CD4-positive, alpha-beta T cell treated with Interleukin-6 at 100 ng/mL for 8 hours (primary cell): ENCODE data around the gene KCNIP3.
"Not testable (repeated sequence)": the region's sequence is repeated elsewhere in the genome, so short reads cannot be mapped to it uniquely, and the experiment has no call there.

Experiments
- DNase-seq: peaks from one replicate; pipeline ENCODE4 v3.0.0-alpha.2; 2020; ENCODE audit warnings: mixed read lengths, low spot score

The KCNIP3 gene

GRCh38 chr2:95415138-95415537 is 118.0 kb downstream of the KCNIP3 start:
- DNase-seq: not testable (repeated sequence)

GRCh38 chr2:95415561-95415960 is 118.4 kb downstream of the KCNIP3 start:
- not testable (repeated sequence) for DNase-seq

- DNase-seq: not testable (repeated sequence)
Measured at GRCh38 chr2:95427196-95427867, 130.2 kb downstream of the KCNIP3 start.

GRCh38 chr2:95429748-95430467 is 132.8 kb downstream of the KCNIP3 start:
- not testable (repeated sequence) for DNase-seq

- DNase-seq: not testable (repeated sequence)
Measured at GRCh38 chr2:95433373-95433772, 136.2 kb downstream of the KCNIP3 start.

GRCh38 chr2:95433973-95434372 is 136.8 kb downstream of the KCNIP3 start:
- not testable (repeated sequence) for DNase-seq

- DNase-seq: not testable (repeated sequence)
Measured at GRCh38 chr2:95434507-95435076, 137.4 kb downstream of the KCNIP3 start.

GRCh38 chr2:95435162-95435871 is 138.2 kb downstream of the KCNIP3 start:
- DNase-seq: not testable (repeated sequence)
